ENCODE data around the gene RAPH1.
"Not testable (repeated sequence)": the region's sequence is repeated elsewhere in the genome, so short reads cannot be mapped to it uniquely, and the experiment has no call there.

Gene RAPH1

DNA sequence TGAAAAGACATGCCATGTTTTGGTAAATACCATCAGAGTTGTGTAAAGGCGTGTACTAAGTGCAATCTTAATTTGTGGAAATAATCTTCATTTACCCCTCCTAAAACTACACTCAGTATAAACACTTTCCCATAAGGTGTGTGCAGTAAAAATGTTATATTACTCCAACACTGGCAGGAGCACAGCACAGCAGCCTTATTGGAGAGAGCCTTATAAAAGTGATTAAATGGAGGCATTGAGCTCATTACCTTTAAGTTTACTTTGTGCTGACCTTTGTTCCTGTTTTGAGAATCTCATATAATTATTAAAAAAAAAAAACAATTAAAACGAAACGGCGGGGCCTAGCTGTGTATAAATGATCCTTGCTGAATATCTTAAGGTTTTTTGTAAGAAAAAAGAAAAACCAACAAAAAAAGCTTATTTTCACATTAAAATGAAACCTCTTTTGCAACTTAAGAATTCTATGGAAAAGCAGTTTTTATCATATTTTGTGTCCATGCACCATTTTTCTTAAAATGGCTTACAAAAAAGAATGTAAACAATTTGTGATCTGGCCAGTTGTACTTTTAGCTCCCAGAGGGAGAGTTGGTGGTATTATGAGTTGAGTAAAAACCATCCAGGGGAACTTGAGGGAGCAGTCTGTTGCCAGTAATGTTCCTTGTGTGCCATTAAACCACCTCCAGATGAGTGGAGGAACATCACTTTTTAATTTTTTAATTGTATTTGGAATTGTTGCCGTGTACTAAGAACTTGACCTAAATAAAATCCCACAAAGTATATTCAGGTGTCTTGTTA lies 103.5 kb downstream of the RAPH1 start:
- DNase-seq (ENCODE audit: low read depth in 3 of 3), result no peak

DNA sequence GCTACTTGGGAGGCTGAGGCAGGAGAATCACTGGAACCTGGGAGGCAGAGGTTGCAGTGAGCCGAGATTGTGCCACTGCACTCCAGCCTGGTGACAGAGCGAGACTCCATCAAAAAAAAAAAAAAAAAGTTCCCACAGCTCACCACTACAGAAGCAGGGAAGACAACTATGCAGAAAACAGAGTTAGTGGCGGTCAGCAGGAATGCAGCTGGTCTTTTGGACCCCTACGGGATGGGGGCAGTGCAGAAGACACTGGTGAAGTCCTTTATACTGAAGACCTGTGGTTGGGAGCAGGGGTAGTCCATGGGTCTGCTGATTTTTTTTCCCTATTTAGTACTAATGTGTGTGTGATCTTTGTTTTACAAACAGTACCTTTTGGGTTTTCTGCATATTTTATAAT lies 105.5 kb downstream of the RAPH1 start:
- DNase-seq (ENCODE audit: low read depth in 3 of 3), result not testable (repeated sequence)

DNA sequence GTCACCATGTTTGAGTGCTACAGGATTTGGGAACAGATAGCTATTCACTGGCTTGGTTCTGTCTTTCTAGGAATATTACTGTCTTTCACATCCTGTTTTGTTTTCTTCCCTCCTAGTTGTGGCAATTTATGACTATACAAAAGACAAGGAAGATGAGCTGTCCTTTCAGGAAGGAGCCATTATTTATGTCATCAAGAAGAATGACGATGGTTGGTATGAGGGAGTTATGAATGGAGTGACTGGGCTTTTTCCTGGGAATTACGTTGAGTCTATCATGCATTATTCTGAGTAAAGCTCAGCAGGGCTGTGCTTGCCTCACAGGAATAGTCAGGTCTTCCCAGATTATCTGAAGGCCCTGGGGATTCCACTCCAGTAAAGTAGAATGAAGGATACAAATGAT lies 108.0 kb downstream of the RAPH1 start:
- no peak for DNase-seq (ENCODE audit: low read depth in 3 of 3)

DNA sequence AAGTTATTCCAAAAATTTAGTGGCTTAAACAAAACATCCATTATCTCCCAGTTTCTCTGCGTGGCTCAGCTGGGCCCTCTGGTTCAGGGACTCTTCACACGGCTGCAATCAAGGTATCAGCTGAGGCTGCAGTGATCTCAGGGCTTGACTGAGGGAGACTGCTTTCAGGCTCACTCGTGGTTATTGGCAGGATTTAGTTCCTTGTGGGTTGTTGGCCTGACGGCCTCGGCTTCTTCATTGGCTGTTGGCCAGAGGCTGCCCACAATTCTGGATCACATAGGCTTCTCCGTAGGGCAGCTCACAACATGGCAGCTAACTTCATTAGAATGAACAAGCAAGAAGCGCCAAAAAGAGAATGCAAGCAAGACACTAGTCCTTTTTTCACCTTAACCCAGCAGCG lies 116.8 kb downstream of the RAPH1 start:
- no peak for DNase-seq (ENCODE audit: low read depth in 3 of 3)

DNA sequence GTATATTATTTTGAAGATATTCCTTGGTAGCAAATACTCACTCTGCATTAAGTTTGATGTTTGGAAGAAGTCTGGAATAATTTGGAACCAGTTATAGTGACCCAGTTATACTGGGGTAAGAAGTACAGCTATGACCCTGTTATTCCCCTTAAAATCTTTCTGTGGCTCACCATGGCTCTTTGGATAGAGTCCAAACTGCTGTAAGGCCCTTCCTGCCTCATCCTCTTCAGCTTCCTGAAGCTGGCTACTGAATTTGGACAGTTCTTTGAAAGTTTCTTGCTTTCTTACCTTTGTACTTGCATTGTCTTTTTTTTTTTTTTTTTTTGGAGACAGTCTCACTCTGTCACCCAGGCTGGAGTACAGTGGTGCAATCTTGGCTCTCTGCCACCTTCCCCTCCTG lies 121.3 kb downstream of the RAPH1 start:
- DNase-seq (ENCODE audit: low read depth in 3 of 3), result no peak

DNA sequence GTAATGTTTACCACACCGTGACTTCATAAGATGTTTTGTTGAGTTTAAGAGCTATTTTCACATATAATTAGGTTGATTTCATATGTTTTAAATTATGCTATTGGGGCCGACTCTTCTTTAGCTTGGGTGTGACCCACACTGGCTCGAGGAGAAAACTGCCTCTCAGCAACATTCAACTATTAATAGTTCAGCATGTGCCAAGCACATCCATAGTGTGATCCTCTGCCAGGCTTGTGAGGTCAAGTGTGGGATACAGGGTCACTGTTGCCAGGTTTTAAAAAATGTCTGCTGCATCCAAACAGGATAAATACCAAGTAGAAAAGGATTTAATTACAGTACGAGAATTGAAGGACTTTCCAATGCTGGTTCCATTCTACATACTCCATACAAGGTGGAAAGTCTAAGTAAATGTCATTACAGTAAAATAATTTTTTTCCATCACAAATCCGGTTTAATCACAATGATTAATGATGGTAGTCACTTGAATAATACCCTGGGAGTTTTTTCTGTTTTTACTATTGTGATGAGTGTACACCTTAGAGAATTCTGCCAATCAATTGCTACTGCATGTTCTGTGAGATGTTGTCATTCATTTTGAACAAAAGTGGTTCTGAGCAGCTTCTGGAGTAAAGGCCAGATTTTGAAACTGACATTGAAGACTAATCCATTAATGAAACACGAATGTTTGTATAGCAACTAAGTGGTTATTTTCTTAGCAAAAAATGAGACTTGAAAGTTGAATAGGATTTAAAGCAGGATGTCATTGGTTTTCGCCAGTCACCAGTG lies 122.4 kb downstream of the RAPH1 start:
- no peak for DNase-seq (ENCODE audit: low read depth in 3 of 3)

DNA sequence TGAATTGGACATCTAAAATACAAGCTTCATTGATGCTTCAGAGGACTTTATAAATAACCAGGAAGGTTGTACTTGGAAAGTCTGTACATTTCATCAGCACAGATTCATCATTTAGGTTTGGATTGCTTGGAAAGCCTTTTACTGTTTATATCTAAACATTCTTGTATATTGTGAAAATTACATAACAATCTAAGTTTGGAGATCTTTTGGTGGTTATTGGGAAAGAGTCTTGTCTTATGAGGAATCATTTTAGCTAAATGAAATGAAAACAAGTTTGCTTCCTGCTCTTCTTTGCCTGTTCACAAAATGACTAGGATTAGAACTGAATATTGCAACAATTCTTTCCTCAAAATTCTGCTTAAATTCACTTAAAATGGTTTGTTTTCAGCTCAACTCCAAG lies 127.6 kb downstream of the RAPH1 start:
- DNase-seq (ENCODE audit: low read depth in 3 of 3), result no peak

DNA sequence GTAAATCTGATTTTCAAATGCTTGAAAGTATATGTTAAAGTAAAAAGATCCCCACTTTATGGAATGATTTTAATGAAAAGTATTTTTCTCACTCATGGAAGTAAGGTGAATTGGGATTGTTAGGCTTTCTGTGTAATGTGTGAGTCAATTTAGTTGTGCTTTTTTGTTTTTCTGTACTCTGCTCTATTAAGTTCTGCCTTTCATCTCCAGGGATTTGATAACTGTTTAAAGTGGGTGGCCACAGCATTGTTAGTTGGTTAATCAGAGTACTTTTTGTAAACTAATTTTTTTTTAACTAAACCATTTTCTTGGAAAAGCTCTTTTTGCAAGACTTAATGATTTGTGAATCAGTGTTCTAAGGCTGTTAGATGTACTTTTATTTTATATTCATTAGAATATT lies 130.1 kb downstream of the RAPH1 start:
- no peak for DNase-seq (ENCODE audit: low read depth in 3 of 3)

DNA sequence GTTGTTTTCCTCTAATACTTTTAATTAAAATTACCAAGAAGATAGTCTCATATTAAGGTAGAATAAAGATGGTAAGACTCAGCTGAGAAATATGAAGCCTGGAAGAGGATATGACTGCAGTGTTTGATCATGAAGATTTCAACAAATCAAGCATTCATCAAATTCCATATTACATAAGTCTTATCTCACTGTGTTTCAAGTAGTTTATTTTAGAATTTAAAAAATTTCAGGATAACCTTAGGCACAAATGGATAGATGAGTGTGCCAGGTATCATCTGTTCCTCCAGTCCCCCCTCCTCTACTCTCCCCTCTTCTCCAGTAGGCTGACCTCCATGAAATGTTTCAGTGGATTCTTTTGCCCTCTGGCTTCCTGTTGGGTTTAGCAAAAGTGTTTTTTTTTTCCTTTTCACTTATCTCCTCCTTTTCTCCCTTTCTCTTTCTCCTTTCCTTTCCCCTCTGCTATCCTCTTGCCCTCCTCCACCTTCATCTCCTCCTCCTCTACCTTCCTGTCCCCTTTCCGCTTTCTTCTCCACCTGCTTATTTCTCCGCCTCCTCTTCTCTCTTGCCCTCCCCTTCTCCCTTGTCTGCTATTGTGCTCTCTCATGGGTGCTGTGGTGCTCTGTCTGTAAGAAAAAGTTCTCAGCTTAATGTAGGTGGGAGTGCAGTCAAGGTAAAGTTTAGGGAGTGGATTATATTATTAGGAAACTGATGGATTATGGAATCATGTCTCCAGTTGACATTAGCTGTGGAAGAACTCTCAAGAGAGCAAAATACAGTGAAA lies 134.1 kb downstream of the RAPH1 start:
- DNase-seq (ENCODE audit: low read depth in 3 of 3), result no peak

DNA sequence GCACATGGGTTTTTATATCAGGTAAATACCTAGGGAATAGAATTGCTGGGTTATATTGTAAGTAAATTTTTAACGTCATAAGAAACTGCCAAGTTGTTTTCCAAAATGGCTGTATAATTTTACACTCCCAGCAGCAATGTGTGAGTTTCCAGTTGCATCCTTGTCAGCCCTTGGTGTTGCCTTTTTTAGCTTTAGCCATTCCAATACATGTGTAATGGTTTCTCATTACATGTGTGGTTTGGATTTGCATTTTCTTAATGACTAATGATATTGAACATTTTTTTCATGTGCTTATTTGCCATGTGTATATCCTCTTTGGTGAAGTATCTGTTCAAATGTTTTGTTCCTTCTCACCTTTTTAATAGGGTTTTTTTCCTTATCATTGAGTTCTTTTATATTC lies 136.1 kb downstream of the RAPH1 start:
- no peak for DNase-seq (ENCODE audit: low read depth in 3 of 3)

DNA sequence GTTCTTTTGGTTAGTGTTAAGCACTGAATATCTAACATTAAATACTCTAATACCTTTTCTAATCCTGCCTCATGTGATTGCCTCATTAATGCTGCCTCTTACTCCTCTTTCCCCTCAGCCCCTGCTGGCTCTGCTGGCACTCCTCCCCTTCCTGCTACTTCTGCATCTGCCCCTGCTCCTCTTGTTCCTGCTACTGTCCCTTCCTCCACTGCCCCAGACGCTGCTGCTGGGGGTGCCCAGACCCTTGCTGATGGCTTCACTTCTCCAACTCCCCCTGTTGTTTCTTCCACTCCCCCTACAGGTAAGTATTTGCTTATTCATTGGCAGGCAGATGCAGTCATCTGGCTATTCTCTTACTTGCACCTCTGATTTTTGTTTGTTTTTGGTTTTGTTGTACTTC lies 138.4 kb downstream of the RAPH1 start:
- DNase-seq (ENCODE audit: low read depth in 3 of 3), result no peak

DNA sequence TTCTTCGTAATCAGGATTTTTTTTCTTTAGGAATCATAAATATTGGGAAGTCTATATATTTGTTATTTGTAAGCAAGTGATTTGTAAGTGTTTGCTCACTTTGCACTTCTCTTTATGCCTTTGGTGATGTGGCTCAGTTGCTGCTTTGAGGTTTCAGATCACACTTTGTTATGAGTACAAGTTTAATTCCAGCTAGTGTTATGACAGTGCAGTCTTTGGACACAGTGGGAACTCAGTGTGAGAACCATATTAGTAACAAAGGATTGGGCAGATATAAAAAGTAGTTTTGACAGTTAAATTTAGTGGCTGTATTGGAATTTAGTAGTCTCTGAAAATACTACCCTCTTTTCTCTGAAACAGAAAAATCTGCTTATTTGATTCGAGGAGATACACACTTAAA lies 139.2 kb downstream of the RAPH1 start:
- no peak for DNase-seq (ENCODE audit: low read depth in 3 of 3)

DNA sequence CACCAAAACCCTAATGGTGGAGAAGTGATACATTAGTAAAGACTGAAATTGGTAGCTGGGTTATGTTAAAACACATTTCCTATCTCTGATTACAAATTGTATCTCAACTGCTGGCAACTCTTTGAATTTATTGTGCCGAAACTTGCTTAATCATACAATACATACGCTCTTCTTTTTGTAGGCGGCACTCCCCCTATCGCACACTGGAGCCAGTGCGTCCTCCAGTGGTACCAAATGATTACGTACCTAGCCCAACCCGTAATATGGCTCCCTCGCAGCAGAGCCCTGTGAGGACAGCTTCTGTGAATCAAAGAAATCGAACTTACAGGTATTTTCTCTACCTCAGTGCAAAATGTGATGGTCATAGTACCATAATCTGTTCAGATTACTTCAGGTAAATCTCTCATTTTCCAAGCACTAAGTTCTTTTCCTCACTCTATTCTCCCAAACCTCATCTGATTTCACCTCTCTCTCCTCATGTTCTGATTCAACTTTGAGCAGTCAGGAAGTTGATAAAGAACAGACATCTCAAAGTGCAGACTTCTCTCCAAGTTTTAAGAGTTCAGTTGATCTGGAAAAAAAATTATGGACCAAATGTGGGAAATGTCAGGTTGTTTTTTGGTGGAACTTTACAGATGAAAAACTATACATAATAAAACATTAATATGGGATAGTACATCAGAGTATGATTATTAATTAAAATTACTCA lies 140.4 kb downstream of the RAPH1 start:
- DNase-seq (ENCODE audit: low read depth in 3 of 3), result no peak

DNA sequence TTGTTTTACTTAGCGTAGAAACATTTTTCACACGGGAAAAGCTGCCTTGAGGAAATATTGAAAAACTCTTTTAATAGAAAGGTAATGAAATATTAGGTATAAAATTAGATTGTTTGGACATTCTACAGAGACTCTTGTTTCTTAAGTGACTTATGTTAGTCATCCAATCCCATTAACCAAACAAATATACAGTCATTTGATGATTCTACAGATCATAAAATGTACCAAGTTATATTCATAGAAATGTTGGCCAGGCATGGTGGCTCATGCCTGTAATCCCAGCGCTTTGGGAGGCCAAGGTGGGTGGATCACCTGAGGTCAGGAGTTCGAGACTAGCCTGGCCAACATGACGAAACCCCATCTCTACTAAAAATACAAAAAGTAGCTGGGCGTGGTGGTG lies 146.9 kb downstream of the RAPH1 start:
- DNase-seq (ENCODE audit: low read depth in 3 of 3), result not testable (repeated sequence)

DNA sequence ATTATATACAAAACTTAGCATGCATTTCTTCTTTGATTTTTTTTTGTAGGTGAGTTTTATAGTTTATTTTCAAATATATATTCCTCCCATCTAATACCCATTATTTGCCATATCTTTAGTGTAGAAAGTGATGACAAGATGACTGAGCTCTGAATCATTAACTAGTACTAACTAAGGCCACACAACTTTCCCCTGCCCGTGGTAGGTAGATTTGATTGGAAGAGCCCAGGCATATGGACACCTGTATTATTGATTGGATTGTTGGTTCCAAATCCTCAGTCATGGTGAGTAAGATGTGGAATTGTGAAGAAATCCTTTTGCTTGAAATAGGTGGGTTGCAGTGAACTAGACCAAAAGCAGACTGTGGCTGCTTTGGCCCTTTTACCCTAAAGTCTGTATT lies 152.1 kb downstream of the RAPH1 start:
- no peak for DNase-seq (ENCODE audit: low read depth in 3 of 3)

DNA sequence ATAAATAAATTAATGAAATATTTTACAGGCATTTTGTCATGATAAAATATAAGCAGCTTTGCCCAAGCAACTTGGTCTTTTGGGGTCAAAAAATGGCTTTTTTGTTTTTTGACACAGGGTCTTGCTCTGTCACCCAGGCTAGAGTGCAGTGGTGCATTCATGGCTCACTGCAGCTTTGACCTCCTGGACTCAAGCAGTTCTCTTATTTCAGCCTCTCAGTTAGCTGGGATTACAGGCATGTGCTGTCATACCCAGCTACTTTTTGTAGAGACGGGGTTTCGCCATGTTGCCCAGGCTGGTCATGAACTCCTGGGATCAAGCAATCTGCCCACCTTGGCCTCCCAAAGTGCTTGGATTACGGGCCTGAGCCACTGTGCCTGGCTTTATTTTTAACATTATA lies 155.9 kb downstream of the RAPH1 start:
- no peak for DNase-seq (ENCODE audit: low read depth in 3 of 3)

DNA sequence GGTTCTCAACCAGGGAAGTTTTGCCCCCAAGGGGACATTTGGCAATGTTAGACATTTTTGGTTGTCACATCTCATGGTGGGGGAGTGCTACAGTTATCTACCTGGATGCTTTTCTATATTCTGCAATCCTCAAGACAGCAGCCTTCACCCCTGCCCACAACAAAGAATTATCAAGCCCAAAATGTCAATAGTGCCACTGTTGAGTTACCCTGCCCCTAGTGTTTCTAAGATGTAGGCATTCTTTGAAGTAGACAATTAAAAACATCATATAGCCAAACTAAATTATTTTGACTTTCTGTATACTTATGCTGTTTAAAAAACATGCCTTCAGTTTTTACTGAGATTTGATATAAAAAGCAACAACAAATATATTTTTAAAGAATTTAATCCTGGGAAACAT lies 158.9 kb downstream of the RAPH1 start:
- no peak for DNase-seq (ENCODE audit: low read depth in 3 of 3)

DNA sequence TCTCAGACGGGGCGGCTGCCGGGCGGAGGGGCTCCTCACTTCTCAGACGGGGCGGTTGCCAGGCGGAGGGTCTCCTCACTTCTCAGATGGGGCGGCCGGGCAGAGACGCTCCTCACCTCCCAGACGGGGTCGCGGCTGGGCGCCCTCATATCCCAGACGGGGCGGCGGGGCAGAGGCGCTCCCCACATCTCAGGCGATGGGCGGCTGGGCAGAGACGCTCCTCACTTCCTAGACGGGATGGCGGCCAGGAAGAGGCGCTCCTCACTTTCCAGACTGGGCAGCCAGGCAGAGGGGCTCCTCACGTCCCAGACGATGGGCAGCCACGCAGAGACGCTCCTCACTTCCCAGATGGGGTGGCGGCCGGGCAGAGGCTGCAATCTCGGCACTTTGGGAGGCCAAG lies 162.4 kb downstream of the RAPH1 start:
- DNase-seq (ENCODE audit: low read depth in 3 of 3), result not testable (repeated sequence)

DNA sequence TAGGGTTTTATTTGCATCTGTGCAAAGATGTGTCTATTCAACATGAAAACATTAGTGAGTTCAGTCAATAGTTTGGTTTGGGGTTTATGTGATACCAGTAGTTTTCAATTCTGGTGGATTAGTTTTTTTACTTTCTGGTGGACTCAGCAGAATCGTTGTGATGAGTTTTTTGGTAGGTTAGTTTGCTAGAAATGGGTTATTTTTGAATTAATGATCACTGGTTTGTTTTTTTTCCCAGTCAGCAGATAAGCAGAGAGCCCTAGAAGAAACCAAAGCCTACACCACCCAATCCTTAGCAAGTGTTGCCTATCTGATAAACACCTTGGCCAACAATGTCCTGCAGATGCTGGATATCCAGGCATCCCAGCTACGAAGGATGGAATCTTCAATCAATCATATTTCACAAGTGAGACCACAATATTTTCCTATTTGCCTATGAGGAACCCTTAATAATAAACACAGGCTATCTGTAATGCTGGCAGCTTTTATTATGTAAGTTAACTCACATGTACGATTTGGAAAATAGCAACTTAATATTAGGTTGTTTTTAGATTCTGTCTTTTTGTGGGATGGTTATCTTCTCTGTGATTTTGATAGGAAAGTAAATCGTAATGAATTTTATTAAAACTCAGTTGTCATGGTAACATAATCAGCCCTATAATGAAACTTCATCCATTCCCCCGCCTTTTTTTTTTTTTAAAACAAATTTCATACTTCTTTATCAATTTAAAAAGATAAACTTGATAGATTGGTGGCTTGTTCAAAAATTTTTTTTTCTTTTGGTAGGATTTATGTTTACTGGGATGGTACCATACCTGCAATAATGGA lies 168.2 kb downstream of the RAPH1 start:
- no peak for DNase-seq (ENCODE audit: low read depth in 3 of 3)

DNA sequence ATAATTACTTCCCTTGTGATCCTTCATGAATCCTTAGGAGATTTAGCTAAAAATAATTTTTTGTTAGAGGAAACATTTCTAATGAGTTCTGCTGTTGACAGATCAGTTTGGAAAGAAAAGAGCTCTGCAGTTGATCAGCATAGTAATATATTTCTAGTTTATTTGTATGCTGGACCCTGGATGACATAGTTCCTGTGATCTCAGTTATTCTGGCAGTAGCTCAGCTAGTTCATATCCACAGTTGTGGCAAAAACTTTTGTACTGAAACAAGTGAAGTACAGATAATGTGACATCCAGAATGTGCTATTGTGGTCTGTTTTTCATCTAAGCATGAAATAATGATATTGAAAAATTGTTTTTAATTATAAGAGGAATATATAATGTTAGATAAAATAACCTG lies 173.2 kb downstream of the RAPH1 start:
- DNase-seq (ENCODE audit: low read depth in 3 of 3), result no peak

DNA sequence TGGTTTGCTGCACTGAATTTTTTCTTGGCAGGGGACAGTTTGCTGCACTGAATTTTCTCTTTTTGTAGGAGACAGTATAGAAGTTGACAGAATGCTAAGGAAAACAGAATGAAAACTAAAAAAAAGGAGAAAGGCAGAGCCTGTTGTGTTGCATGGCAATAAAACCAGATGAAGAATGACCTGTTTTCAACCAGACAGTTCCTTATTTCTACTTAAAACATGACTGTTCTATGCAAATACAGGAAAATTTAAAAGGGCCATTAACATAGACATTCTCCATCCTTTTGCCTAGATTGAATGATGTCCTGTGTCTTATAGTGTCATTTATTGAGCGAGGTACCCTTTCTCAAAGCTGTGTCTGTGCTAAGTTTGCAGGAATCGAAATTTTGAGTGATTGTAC lies 173.6 kb downstream of the RAPH1 start:
- no peak for DNase-seq (ENCODE audit: low read depth in 3 of 3)

All from stimulated activated CD4-positive, alpha-beta T cell treated with anti-CD3 and anti-CD28 coated beads, TNF-alpha, amount 100 ng/mL, for 48 hours (primary cell).